Measurements from ENCODE around the gene ZNF692. TPM values are rescaled to one million over a fixed set of nuclear protein-coding genes. Genes with fewer than 3 reads are reported as not detected.

The ZNF692 gene
- total and polyA plus RNA-seq, 4 donors = 7.8 to 16.3 (median 10.4) TPM

GRCh38 chr1:248873993-248874533 is 15.2 kb upstream of the ZNF692 start:
- peak in 1 of 2 donors; percentile 57 for TF ChIP-seq JUND (IDR thresholded peaks at IDR 0.05)
- no peak for TF ChIP-seq GABPA (IDR thresholded peaks at IDR 0.05 in 1 of 2, conservative IDR thresholded peaks at IDR 0.05 in 1 of 2)
- no peak for TF ChIP-seq TAF1 (conservative IDR thresholded peaks at IDR 0.05)
- peak; percentile 99 for TF ChIP-seq ATF3 (IDR thresholded peaks at IDR 0.05)
- peak; percentile 13 for TF ChIP-seq REST (IDR thresholded peaks at IDR 0.05)
- TF ChIP-seq MAX (IDR thresholded peaks at IDR 0.05) = peak; percentile 24
- peak; percentile 14 for TF ChIP-seq YY1 (IDR thresholded peaks at IDR 0.05)
- peak; percentile 6 for TF ChIP-seq SP1 (IDR thresholded peaks at IDR 0.05)
- peak; percentile 93 for DNase-seq (ENCODE audit: low spot score)
- Histone ChIP-seq H3K4me1 (ENCODE audit: control insufficient read depth in 4 of 4, insufficient read depth in 4 of 4, low read length in 3 of 4) (peaks cover 2 to 12% (median 4%) of the 10 kb centered on the region in 4 donors), H3K4me3 (ENCODE audit: low read depth in 1 of 3, low read length in 3 of 3) (peak overlapping the region; percentile 50 to 76 (median 51)), H3K27ac (ENCODE audit: low read depth in 1 of 2, low read length in 2 of 2) (peak overlapping the region; percentile 79 to 90), H3K9ac (ENCODE audit: low read depth in 1 of 2, low read length in 2 of 2) (peak overlapping the region in 1 of 2 donors; percentile 77), H3K27me3 (ENCODE audit: control insufficient read depth in 4 of 4, insufficient read depth in 4 of 4, low read length in 3 of 4) (no peaks in the 10 kb centered on the region), H3K9me3 (ENCODE audit: control insufficient read depth in 4 of 4, low read length in 3 of 4) (no peaks in the 10 kb centered on the region), H3K36me3 (ENCODE audit: control insufficient read depth in 4 of 4, insufficient read depth in 3 of 4, low read depth in 1 of 4, low read length in 3 of 4) (no peaks in the 10 kb centered on the region)
- WGBS = 9% methylated on average over 23 of the region's 23 CpGs

GRCh38 chr1:248873409-248873992 is 14.6 kb upstream of the ZNF692 start:
- peak; percentile 98 for DNase-seq (ENCODE audit: low spot score)
- Histone ChIP-seq H3K27me3 (ENCODE audit: control insufficient read depth in 4 of 4, insufficient read depth in 4 of 4, low read length in 3 of 4) (no peaks in the 10 kb centered on the region), H3K36me3 (ENCODE audit: control insufficient read depth in 4 of 4, insufficient read depth in 3 of 4, low read depth in 1 of 4, low read length in 3 of 4) (no peaks in the 10 kb centered on the region), H3K4me3 (ENCODE audit: low read depth in 1 of 3, low read length in 3 of 3) (peak overlapping the region; percentile 50 to 76 (median 51)), H3K9ac (ENCODE audit: low read depth in 1 of 2, low read length in 2 of 2) (peak overlapping the region; percentile 57 to 77), H3K9me3 (ENCODE audit: control insufficient read depth in 4 of 4, low read length in 3 of 4) (no peaks in the 10 kb centered on the region), H3K27ac (ENCODE audit: low read depth in 1 of 2, low read length in 2 of 2) (peak overlapping the region; percentile 79 to 90), H3K4me1 (ENCODE audit: control insufficient read depth in 4 of 4, insufficient read depth in 4 of 4, low read length in 3 of 4) (peaks cover 2 to 12% (median 4%) of the 10 kb centered on the region in 4 donors)
- TF ChIP-seq YY1 (IDR thresholded peaks at IDR 0.05) (peak; percentile 35), REST (IDR thresholded peaks at IDR 0.05) (peak; percentile 25), HNF4G (IDR thresholded peaks at IDR 0.05) (no peak), HNF4A (conservative IDR thresholded peaks at IDR 0.05) (no peak), GABPA (IDR thresholded peaks at IDR 0.05 in 1 of 2, conservative IDR thresholded peaks at IDR 0.05 in 1 of 2) (no peak), RAD21 (IDR thresholded peaks at IDR 0.05) (peak in 1 of 2 donors; percentile 32), MAX (IDR thresholded peaks at IDR 0.05) (peak; percentile 21), EGR1 (IDR thresholded peaks at IDR 0.05; ENCODE audit: low read depth in 2 of 2) (no peak), NR2F2 (IDR thresholded peaks at IDR 0.05) (peak; percentile 13), FOXA1 (IDR thresholded peaks at IDR 0.05) (no peak), ATF3 (IDR thresholded peaks at IDR 0.05) (no peak), CTCF (IDR thresholded peaks at IDR 0.05; ENCODE audit: low read depth, low read length, missing input control) (no peak), RXRA (IDR thresholded peaks at IDR 0.05) (peak in 1 of 2 donors; percentile 35), TAF1 (conservative IDR thresholded peaks at IDR 0.05) (no peak), ZBTB33 (IDR thresholded peaks at IDR 0.05) (peak; percentile 92), SP1 (IDR thresholded peaks at IDR 0.05) (no peak)
- WGBS = under 1% methylated on average over 41 of the region's 41 CpGs
